Activated CD4-positive, alpha-beta T cell treated with anti-CD3 and anti-CD28 coated beads for 24 hours (primary cell): Measurements from ENCODE around the gene AGPAT3.
"Not testable (repeated sequence)": the region's sequence is repeated elsewhere in the genome, so short reads cannot be mapped to it uniquely, and the experiment has no call there.

Experiments used
- DNase-seq, 2 donors: peaks; one replicate each; pipeline ENCODE4 v3.0.0-alpha.2; 2020; ENCODE audit warnings: low read depth in 2 of 2

Gene AGPAT3

GRCh38 chr21:43864962-43865539 lies at the start of gene AGPAT3:
Gene AGPAT3 (plus strand): TSS chr21:43865223. CDS start chr21:43959682, 94,459 bp downstream.
- DNase-seq: no peak

GRCh38 chr21:43815991-43816390 lies 49.0 kb upstream of the AGPAT3 start:
- DNase-seq: no peak

GRCh38 chr21:43816611-43817071 lies 48.4 kb upstream of the AGPAT3 start:
- DNase-seq: no peak

- no peak for DNase-seq
Measured at GRCh38 chr21:43817157-43818086, 47.6 kb upstream of the AGPAT3 start.

- no peak for DNase-seq
Measured at GRCh38 chr21:43818685-43819084, 46.3 kb upstream of the AGPAT3 start.

GRCh38 chr21:43819511-43820405 lies 45.3 kb upstream of the AGPAT3 start:
- no peak for DNase-seq

GRCh38 chr21:43820466-43820865 lies 44.6 kb upstream of the AGPAT3 start:
- DNase-seq: no peak

GRCh38 chr21:43822166-43822565 lies 42.9 kb upstream of the AGPAT3 start:
- DNase-seq: not testable (repeated sequence)

- not testable (repeated sequence) for DNase-seq
Measured at GRCh38 chr21:43822741-43823140, 42.3 kb upstream of the AGPAT3 start.

- no peak for DNase-seq
Measured at GRCh38 chr21:43824333-43825241, 40.4 kb upstream of the AGPAT3 start.

GRCh38 chr21:43825242-43825935 lies 39.6 kb upstream of the AGPAT3 start:
- DNase-seq: no peak

- no peak for DNase-seq
Measured at GRCh38 chr21:43825936-43826622, 38.9 kb upstream of the AGPAT3 start.

- no peak for DNase-seq
Measured at GRCh38 chr21:43826623-43826974, 38.4 kb upstream of the AGPAT3 start.

GRCh38 chr21:43827015-43827611 lies 37.9 kb upstream of the AGPAT3 start:
- DNase-seq: no peak

GRCh38 chr21:43829161-43829560 lies 35.9 kb upstream of the AGPAT3 start:
- DNase-seq: no peak

- DNase-seq: no peak
Measured at GRCh38 chr21:43829575-43830119, 35.4 kb upstream of the AGPAT3 start.

GRCh38 chr21:43832158-43832550 lies 32.9 kb upstream of the AGPAT3 start:
- DNase-seq: no peak

- DNase-seq: no peak
Measured at GRCh38 chr21:43832648-43833047, 32.4 kb upstream of the AGPAT3 start.
